ENCODE data around the gene FRAS1. TPM values are rescaled to one million over a fixed set of nuclear protein-coding genes. Genes with fewer than 3 reads are reported as not detected.
A peak's percentile ranks its signal among the peaks of the same experiment; 100 is the strongest.

The FRAS1 gene, protein sequence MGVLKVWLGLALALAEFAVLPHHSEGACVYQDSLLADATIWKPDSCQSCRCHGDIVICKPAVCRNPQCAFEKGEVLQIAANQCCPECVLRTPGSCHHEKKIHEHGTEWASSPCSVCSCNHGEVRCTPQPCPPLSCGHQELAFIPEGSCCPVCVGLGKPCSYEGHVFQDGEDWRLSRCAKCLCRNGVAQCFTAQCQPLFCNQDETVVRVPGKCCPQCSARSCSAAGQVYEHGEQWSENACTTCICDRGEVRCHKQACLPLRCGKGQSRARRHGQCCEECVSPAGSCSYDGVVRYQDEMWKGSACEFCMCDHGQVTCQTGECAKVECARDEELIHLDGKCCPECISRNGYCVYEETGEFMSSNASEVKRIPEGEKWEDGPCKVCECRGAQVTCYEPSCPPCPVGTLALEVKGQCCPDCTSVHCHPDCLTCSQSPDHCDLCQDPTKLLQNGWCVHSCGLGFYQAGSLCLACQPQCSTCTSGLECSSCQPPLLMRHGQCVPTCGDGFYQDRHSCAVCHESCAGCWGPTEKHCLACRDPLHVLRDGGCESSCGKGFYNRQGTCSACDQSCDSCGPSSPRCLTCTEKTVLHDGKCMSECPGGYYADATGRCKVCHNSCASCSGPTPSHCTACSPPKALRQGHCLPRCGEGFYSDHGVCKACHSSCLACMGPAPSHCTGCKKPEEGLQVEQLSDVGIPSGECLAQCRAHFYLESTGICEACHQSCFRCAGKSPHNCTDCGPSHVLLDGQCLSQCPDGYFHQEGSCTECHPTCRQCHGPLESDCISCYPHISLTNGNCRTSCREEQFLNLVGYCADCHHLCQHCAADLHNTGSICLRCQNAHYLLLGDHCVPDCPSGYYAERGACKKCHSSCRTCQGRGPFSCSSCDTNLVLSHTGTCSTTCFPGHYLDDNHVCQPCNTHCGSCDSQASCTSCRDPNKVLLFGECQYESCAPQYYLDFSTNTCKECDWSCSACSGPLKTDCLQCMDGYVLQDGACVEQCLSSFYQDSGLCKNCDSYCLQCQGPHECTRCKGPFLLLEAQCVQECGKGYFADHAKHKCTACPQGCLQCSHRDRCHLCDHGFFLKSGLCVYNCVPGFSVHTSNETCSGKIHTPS (N-terminal part only)
- total RNA-seq (2011; cell fraction: chromatin; rRNA removed; ENCODE audit: low replicate concordance) = 0.07 TPM in 1 of 2 replicates, not detected in the other
- total RNA-seq (2011; cell fraction: nucleolus; rRNA removed) = under 0.01 TPM in 1 of 2 replicates, not detected in the other
- under 0.01 and 0.08 TPM in 2 replicates for total RNA-seq (2011; cell fraction: nucleoplasm; rRNA removed)
- total RNA-seq (2014; rRNA removed) (under 0.01 TPM in 2 replicates), total RNA-seq (2014; rRNA removed; fragmentation: Illumina TruSeq; extraction: Trizol) (0.04 TPM in 1 of 2 replicates, not detected in the other), total RNA-seq (2015; rRNA removed; fragmentation: Illumina TruSeq; extraction: Trizol) (0.04 TPM in 2 replicates), total RNA-seq (2021) (0.07 and 0.11 TPM in 2 replicates), polyA plus RNA-seq (2011; rRNA removed) (0.01 TPM in 2 replicates), polyA plus RNA-seq (2014; fragmentation: Illumina TruSeq; extraction: Trizol) (0.01 TPM in 2 replicates), polyA plus RNA-seq (2014; fragmentation: Nextera tagmentation; extraction: Ambion mirVana) (under 1 TPM in 1 of 2 experiments, not detected in 1; 0.07 TPM), polyA plus RNA-seq (2014; rRNA removed) (0.01 TPM in 1 of 2 replicates, not detected in the other), polyA minus RNA-seq (2011; rRNA and poly(A)+ RNA removed) (0.04 and 0.12 TPM in 2 replicates), Bru-seq, nascent RNA (percentile 7 among the genes with signal in this experiment), BruChase-seq, experiment 1, labeled RNA remaining after a 2-hour chase (percentile 10 among the genes with signal in this experiment), BruChase-seq, experiment 2, labeled RNA remaining after a 6-hour chase (percentile 12 among the genes with signal in this experiment)
- 0.01 TPM in 2 replicates for polyA plus RNA-seq (2011; cell fraction: cytosol; rRNA removed)
- 0.03 and 0.10 TPM in 2 replicates for polyA plus RNA-seq (2011; cell fraction: nucleus; rRNA removed)
- polyA plus RNA-seq (2012) = 0.01 and 0.07 TPM in 2 replicates
- 1.5 TPM in 1 of 2 replicates, not detected in the other for polyA minus RNA-seq (2011; cell fraction: cytosol; rRNA and poly(A)+ RNA removed)
- polyA minus RNA-seq (2011; cell fraction: nucleus; rRNA and poly(A)+ RNA removed) = 0.33 TPM in 1 of 2 replicates, not detected in the other
- long read RNA-seq, experiment 1, partial matches to known transcripts = 0 of 1 reads
- long read RNA-seq, experiment 1, other reads (novel, unspliced or antisense) = 1 of 1 reads
- long read RNA-seq, experiment 2 = 0 reads
- long read RNA-seq, experiment 3 = 0 reads

DNA sequence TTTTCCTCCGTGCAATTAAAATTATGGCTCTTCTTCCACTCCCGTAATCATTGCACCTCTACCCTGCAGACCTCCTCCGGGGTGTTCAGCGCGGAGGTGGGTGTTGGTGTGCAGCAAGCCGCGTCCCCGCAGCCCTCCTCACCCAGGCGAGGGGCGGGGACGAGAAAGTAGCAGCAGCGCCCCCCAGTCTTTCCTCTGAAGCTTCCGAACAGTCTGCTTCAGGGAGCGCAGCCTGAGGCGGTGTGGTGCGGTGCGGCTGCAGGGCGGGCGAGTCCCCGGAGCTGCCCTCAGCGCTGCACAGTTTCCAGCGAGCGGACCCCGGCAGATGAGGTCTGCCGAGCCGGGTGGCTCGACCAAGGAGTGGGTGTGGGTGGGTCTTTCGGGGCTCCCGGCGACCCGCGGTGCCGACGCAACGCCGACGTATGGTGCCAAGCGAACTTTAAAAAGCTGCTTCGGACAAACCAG lies at the start of gene FRAS1:
Gene FRAS1 (plus strand): TSS at position 189 of the 465 bp plus-strand sequence. CDS start 687 bp downstream, outside the sequence.
- Histone ChIP-seq H3K4me3 (no peak within 1 kb of the TSS), H2AFZ (ENCODE audit: low read depth, low read length) (no peak within 1 kb of the TSS), H4K20me1 (replicated peaks; ENCODE audit: control insufficient read depth, insufficient read depth, low read length) (no peaks in the 10 kb centered on the region), H3K9me3 (replicated peaks; ENCODE audit: control insufficient read depth, insufficient read depth, low read depth, low read length) (no peaks in the 10 kb centered on the region), H3K79me2 (ENCODE audit: control insufficient read depth, insufficient read depth, low read length) (no peaks in the 10 kb centered on the region), H3K9me1 (ENCODE audit: control insufficient read depth, insufficient read depth, low read length) (no peaks in the 10 kb centered on the region), H3K36me3 (ENCODE audit: control insufficient read depth, insufficient read depth, low read length) (no peaks in the 10 kb centered on the region), H3K4me2 (ENCODE audit: insufficient read depth, low read length) (no peak within 1 kb of the TSS), H3K27me3 (ENCODE audit: control insufficient read depth in 2 of 2, insufficient read depth in 2 of 2, low read length in 2 of 2) (peaks cover 35 to 41% of the 10 kb centered on the region in 2 experiments), H3K9ac (ENCODE audit: insufficient read depth in 1 of 2, low read depth in 2 of 2, low read length in 2 of 2) (no peak within 1 kb of the TSS), H3K4me1 (replicated peaks in 1 of 2; ENCODE audit: control insufficient read depth in 2 of 2, insufficient read depth in 2 of 2, low read length in 2 of 2) (peaks cover 0 to 18% of the 10 kb centered on the region in 2 experiments; a peak in 4 of 5 replicates), H3K27ac (ENCODE audit: extremely low read depth, low read depth, low read length) (no peak within 1 kb of the TSS)
- ATAC-seq (no peak; the same call in 2 of the 3 replicates), DNase-seq (ENCODE audit: extremely low read depth in 1 of 4, low spot score in 3 of 4) (no peak), FAIRE-seq (no peak)
- no TSS peak for BruUV-seq (replicated peaks)
- intact Hi-C loops (cut with micrococcal nuclease) = loop anchor here (5.0 kb wide), 1 partner anchor 115 kb away; no protein-coding TSS in a partner anchor
- WGBS (ENCODE audit: insufficient coverage, low coverage, missing lambda C conversion rate) = 26% methylated on average over 33 of the region's 39 CpGs
- ChIA-PET CTCF (ENCODE audit: low intra/inter-chr PET ratio) (no interaction called here), POLR2A (interaction anchor here (0.7 kb wide), 1 partner anchor 12 kb away, joined by 4 read pairs; no protein-coding TSS in a partner anchor)
- in situ Hi-C loops (cut with MboI) = no loop called here
- no peak for TF ChIP-seq JUN (IDR thresholded peaks at IDR 0.05; ENCODE audit: borderline replicate concordance, low read depth, low read length)
- no peak for TF ChIP-seq JUN (CRISPR knock-in tag; IDR thresholded peaks at IDR 0.05; ENCODE audit: borderline replicate concordance)
- TF ChIP-seq ZNF224 (CRISPR knock-in tag; IDR thresholded peaks at IDR 0.05) = no peak
- no peak for TF ChIP-seq CHD2 (IDR thresholded peaks at IDR 0.05; ENCODE audit: low read depth, low read length)
- TF ChIP-seq, protein P1, sequence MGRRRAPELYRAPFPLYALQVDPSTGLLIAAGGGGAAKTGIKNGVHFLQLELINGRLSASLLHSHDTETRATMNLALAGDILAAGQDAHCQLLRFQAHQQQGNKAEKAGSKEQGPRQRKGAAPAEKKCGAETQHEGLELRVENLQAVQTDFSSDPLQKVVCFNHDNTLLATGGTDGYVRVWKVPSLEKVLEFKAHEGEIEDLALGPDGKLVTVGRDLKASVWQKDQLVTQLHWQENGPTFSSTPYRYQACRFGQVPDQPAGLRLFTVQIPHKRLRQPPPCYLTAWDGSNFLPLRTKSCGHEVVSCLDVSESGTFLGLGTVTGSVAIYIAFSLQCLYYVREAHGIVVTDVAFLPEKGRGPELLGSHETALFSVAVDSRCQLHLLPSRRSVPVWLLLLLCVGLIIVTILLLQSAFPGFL (CRISPR knock-in tag; IDR thresholded peaks at IDR 0.05) = no peak
- no peak for TF ChIP-seq ZNF324 (CRISPR knock-in tag; IDR thresholded peaks at IDR 0.05)
- no peak for TF ChIP-seq KLF1 (tag; IDR thresholded peaks at IDR 0.05)
- no peak for TF ChIP-seq RBM17 (IDR thresholded peaks at IDR 0.05; ENCODE audit: borderline replicate concordance, low read depth, low read length)
- TF ChIP-seq, protein P2, sequence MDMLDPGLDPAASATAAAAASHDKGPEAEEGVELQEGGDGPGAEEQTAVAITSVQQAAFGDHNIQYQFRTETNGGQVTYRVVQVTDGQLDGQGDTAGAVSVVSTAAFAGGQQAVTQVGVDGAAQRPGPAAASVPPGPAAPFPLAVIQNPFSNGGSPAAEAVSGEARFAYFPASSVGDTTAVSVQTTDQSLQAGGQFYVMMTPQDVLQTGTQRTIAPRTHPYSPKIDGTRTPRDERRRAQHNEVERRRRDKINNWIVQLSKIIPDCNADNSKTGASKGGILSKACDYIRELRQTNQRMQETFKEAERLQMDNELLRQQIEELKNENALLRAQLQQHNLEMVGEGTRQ (CRISPR knock-in tag; IDR thresholded peaks at IDR 0.05) = no peak
- TF ChIP-seq, protein P3, sequence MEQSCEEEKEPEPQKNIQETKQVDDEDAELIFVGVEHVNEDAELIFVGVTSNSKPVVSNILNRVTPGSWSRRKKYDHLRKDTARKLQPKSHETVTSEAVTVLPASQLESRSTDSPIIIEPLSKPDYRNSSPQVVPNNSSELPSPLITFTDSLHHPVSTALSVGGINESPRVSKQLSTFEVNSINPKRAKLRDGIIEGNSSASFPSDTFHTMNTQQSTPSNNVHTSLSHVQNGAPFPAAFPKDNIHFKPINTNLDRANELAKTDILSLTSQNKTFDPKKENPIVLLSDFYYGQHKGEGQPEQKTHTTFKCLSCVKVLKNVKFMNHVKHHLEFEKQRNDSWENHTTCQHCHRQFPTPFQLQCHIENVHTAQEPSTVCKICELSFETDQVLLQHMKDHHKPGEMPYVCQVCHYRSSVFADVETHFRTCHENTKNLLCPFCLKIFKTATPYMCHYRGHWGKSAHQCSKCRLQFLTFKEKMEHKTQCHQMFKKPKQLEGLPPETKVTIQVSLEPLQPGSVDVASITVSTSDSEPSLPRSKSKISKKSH (CRISPR knock-in tag; IDR thresholded peaks at IDR 0.05) = no peak
